SK-MEL-5 (cell line): Measurements from ENCODE around the gene PPARG. TPM values are rescaled to one million over a fixed set of nuclear protein-coding genes. Genes with fewer than 3 reads are reported as not detected.
"Not testable (repeated sequence)": the region's sequence is repeated elsewhere in the genome, so short reads cannot be mapped to it uniquely, and the experiment has no call there.

Source experiments
- DNase-seq: peaks from one replicate; pipeline ENCODE4 v3.0.0-alpha.2; 2016; ENCODE audit warnings: low read depth, low spot score
- in situ Hi-C: cut with HindIII; loops from 2 replicates; pipeline ENCODE4 v1.10.0; 2016; ENCODE audit warnings: low sequenced_read_pairs, high pct_unique_total_duplicates, low pct_unique_long_range_greater_than_20kb
- total RNA-seq: library from RNA; depleted of rRNA; stranded (reverse); fragments of >200 nt; shearing (Covaris generic); gene quantifications from 2 replicates; pipeline ENCODE4 v1.2.3, GENCODE V29; 2014

The PPARG gene
- total RNA-seq, 1 experiment from 2014 or later, result 3.2 TPM

GRCh38 chr3:12383218-12383617 is 94.3 kb downstream of the PPARG start:
- no peak for DNase-seq
- in situ Hi-C loops, result no loop called here

- in situ Hi-C loops, result no loop called here
- DNase-seq, result no peak
Observed at GRCh38 chr3:12384451-12385233, 95.8 kb downstream of the PPARG start.

DNA sequence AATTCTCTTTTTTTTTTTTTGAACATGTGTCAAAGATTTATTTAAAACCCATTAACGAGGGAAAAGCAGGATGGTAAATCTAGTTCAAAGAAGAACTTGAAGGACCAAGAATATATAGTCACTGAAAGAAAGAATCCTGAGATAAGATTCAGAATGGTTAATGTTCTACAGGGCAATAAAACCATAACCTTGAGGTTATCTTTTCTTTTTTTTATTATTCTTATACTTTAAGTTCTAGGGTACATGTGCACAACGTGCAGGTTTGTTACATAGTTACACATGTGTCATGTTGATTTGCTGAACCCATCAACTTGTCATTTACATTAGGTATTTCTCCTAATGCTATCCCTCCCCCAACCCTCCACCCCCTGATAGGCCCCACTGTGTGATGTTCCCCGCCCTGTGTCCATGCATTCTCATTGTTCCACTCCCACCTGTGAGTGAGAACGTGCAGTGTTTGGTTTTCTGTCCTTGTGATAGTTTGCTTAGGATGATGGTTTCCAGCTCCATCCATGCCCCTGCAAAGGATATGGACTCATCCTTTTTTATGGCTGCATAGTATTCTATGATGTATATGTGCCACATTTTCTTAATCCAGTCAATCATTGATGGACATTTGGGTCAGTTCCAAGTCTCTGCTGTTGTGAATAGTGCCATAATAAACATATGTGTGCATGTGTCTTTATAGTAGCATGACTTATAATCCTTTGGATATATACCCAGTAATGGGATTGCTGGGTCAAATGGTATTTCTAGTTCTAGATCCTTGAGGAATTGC is 97.8 kb downstream of the PPARG start:
- DNase-seq, in situ Hi-C loops: not testable (repeated sequence)

- in situ Hi-C loops, result no loop called here
Observed at GRCh38 chr3:12388185-12388584, 99.3 kb downstream of the PPARG start.

GRCh38 chr3:12392101-12392878 is 103.4 kb downstream of the PPARG start:
- no peak for DNase-seq
- in situ Hi-C loops, result no loop called here

More at GRCh38 chr3:12388185-12388584, 99.3 kb downstream of the PPARG start:
- no peak for DNase-seq

DNA sequence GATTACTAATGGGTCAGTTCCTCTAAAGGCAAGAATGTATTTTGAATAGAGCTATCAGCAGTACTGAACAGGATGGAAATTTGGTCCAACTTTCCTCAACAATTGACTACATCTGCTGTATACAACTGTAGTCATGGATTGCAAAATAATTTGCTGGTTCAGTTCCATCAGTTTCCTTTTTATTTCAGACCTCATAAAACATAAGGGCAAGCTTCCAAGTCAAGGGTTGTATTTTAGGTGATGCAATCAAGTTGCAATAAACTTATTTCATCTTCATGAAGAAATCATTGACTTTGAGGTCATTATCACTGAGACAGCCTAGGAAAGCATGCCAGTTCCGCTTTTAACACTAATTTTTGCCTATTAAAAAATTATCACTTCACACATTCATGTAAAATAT is 105.0 kb downstream of the PPARG start:
- in situ Hi-C loops, result no loop called here
- no peak for DNase-seq

DNA sequence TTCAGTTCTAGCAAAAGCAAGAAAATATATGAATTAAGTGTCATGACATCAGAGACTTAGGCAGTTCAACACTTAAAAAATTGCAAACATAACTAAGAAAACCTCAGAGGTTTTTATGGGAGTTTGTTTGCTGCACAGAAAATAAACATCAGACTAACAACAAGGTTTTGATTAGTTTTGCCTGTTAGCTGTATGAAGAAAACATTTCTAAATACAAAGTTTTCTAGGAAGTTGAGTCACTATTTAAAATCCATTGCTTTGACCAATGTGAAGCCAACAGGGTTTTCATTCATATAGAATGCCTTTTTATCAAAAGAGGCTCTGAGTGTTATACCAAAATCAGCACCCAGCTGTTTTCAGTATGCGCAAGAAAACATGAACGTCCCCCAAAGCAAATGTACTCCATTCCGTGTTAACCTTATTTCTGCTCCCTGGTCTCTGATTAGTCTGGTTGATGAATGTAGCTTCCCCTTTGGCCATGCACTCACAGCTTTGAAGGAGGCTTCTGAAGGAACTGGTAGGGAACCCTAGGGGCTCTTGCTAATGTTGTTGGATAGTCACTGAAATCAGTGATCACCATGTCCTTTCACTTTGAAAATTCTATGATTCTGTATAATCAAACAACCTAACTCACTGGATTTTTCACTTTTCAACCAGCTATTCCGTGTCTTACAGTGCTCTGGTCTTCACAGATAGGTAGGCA is 105.8 kb downstream of the PPARG start:
- no peak for DNase-seq
- in situ Hi-C loops, result no loop called here

- DNase-seq, result no peak
Observed at GRCh38 chr3:12395349-12396012, 106.6 kb downstream of the PPARG start.

DNA sequence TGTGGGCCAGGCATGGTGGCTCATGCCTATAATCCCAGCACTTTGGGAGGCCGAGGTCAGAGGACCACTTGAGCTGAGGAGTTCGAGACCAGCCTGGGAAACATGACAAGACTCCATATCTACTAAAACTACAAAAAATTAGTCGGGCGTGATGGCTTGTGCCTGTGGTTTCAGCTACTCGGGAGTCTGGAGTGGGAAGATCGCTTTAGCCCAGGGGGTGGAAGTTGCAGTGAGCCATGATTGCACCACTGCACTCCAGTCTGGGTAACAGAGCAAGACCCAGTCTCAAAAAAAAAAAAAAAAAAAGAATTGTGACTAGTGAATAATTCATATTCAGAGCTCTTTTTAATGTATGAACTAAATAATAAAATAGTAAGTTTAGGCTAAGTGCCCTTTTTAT is 107.6 kb downstream of the PPARG start:
- in situ Hi-C loops, result no loop called here
- DNase-seq, result no peak

More at GRCh38 chr3:12395349-12396012, 106.6 kb downstream of the PPARG start:
- in situ Hi-C loops, result no loop called here

DNA sequence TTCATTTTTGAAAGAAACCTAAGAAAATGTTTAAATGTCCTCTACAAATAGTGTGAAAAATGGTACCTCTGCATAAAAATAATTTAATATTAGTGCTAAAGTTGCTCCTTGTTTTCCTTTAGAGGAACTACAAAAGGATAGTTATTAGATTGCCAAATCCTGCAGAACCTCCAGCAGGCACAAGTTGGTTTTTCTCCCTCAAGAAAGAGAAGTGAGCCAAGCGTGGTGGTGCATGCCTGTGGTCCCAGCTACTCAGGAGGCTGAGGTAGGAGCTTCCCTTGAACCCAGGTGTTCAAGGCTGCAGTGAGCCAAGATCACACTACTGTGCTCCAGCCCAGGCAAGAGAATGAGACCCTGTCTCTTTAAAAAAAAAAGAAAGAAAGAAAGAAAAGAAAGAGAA is 110.4 kb downstream of the PPARG start:
- in situ Hi-C loops, result no loop called here
- no peak for DNase-seq

- in situ Hi-C loops, result no loop called here
- no peak for DNase-seq
Observed at GRCh38 chr3:12400616-12401194, 111.8 kb downstream of the PPARG start.

GRCh38 chr3:12401208-12401607 is 112.3 kb downstream of the PPARG start:
- DNase-seq, result no peak
- in situ Hi-C loops, result no loop called here

- in situ Hi-C loops, result no loop called here
- peak; percentile 76 for DNase-seq
Observed at GRCh38 chr3:12405432-12406272, 116.8 kb downstream of the PPARG start.

DNA sequence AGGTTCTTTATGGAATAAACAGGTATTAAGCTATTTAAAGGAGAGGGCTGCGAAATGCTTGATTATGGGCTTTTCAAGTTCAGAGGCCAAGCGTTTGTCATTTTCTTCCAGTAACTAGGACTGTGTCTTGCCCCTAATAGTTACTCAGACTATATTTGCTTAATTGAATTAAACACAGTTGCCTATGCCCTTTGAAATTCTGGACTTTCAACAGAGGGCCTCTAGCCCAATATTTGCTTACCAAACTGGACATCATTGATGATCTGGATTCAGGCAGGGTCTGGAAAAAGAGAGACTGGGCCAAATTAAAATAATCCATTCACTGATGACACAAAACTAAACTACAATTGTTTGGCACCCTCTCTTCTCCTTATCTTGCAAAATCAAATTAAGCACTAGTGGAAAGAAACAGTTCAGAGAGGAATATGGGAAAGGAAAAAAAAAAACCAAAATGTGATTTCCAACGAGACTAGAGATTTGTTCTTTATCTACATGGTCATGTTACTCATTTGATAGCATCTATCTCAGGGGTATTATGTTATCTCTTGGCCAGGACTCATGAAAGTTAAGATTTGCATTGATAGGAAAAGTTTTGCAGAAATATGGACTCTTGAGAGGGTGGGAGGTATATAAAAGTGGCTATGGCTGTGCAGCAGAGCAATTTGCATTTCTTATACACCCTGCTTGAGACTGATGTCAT is 120.3 kb downstream of the PPARG start:
- no peak for DNase-seq
- in situ Hi-C loops, result no loop called here
